HG02852 (cell line): ENCODE results near the gene OGFR.

ENCODE experiments used
- ATAC-seq: cut with Tn5 transposase; IDR thresholded peaks from one replicate; pipeline ENCODE4 v1.9.1; 2021; ENCODE audit warnings: mild to moderate bottlenecking, moderate library complexity; ENCODE audit not compliant: unreplicated experiment

Gene OGFR

DNA sequence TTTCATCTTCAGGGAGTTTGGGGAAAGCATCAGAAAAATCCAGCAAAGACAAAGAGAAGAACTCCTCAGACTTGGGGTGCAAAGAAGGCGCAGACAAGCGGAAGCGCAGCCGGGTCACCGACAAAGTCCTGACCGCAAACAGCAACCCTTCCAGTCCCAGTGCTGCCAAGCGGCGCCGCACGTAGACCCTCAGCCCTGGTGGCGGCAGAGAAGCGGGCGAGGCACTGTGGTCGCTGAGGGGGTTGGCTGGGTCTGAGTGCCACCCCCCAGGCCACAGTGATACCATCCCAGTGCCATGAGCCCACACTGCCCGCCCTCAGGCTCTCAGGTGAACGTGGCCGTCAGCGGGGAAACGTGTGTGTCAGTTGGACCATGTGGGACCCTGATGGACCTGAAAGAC, 5.2 kb upstream of the OGFR start:
- no peak for ATAC-seq

DNA sequence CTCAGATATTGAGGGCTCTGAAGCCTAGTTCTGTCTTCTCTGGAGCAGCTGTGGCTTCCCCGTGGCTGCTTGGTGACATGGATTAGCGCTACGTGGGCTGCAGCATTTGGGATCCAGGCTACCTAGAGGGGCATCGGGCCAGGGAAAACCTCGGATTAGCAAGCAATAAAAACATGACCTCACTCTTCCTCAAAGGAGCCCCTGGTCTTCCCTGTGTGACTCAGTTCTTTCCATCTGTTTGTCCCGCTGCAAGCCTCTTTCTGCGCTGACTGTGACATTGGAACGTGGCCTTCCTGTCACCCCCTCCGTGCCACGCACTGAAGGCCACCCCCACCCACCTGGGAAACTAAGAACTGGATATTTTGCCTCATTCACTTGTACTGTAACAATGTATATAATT, 4.8 kb upstream of the OGFR start:
- no peak for ATAC-seq

DNA sequence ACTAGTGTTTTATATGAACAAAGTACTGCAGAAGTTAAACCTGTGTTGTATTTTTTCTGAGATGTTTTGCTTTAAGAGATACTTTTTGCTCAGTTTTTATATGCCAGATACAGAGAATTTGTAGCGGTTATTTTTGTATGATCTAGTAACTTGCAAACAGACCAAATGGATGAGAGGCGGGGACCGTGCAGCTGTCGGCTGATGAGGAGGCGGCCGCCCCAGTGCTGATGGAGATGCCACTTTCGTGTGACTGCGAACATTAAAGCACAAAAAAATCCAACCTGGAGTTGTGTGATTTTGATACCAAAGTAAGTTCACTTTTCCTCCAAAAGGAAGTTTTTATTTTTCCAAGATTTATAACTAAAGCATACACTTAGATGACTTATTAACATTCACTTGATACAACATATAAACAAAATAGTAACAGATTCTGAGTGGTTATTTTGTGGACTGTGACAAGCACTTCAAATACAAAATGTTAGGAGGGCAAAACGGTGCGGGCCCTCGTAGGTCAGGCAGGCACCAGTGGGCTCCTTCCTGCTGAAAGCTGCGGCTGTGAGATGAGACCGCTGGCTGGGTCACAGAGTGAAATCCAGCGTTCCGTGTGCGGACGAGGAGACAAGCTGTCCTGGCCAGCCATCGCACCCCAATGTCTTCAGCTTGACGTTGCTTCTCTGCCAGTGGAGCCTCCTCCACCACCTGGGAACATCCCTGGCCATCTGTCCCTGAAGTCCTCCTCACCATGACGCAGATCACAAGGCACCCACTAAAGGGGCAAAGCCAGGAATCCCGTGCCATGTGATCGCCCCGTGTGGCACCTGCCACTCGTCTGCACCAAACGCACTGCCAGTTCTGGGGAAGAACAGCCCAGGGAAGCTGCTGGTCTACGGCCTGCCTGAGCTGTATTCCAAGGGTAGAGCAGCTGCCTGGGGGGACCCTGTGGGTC, 4.0 kb upstream of the OGFR start:
- no peak for ATAC-seq

DNA sequence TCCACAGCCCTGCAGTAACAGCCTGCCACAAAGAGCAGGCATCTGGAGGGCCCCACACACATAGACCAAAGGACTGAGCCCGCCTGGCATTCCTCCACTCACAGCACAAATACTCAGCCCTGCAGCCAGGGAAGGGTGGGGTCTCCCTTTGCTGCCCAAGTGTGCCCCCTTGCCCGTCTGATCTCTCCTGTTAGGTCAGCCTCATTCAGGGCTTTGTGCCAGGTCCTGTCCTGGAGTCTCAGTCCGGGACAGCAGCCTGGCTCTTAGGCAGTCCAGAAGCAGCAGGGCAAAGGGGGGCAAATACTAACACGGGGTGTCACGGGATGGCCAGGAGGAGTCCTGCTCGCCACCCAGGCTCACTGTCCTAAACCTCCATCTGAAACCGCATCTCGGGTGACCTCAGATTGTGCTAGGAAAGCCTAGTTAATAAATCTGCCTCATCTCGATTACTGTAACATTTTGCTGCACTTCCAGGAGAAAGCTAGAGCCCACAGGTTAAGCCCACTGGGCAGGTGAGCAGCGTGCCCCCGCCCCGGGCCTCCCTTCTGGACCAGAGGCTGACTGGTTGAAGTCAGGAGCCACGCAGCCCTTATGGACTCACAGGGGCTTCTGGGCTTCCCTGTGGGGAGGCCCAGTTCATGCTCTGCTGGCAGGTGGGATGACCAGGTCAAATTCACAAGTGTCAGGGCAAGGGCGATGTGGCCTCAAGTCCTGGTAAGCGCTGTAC, 3.2 kb upstream of the OGFR start:
- no peak for ATAC-seq

DNA sequence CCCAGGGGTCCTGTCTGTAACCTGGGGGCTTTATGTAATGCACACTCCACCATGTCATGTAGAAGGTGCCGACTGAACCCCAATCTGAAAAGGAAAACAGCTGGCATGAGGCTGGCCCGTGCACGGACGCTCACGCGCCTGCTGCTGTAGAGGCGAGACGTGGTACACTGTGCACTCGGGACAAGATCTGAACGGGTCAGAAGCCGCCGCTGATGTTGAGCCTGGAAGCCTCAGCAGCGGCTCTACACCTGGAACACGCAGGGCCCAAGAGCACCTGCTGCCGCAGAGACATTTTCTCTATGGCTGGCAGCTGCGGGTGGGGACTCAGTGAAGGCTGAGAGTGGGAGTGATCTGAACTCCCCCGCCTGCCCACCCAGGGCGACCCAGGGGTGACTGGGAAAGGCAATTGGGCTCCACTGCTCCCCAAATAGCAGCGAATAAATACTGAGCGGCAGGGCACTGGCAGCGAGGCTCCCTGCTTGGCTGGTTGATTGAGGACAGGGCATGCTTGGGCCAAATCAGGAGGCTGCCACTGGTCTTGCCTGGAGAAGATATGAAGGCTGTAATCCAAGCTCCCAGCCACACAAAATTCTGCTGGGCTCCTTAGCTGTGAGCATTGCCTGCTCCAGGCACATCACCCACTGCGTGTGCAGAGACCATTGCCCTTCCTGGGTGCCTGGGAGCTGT, 2.5 kb upstream of the OGFR start:
- ATAC-seq: no peak

DNA sequence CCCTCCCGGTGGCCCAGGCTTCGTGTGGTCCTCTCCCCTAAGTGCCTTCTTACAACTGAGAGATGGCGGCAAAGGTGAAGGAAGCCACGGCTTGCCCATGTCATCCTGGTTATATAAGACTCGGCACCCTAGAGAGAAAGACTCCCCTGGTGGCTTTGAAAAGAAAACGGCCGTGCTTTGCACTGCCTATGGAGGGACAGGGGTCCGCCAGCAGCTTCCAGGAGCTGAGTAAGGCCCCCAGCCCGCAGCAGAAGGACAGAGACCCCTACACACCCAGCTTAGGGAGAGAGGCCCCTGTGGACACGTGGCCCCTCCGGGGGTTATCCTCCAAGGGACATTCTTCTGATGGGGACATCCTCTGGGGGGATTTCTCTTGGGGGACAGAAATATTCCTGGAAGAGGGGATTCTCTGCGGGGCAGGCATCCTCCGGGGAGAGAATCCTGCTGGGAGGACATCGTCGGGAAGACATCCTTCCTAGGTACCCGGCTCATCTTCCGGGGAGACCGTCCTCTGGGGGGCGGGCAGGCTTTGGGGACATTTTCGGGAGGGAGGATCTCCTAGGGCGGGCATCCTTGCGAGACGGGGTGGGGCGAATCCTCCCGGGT, 511 bp upstream of the OGFR start:
- ATAC-seq: no peak

DNA sequence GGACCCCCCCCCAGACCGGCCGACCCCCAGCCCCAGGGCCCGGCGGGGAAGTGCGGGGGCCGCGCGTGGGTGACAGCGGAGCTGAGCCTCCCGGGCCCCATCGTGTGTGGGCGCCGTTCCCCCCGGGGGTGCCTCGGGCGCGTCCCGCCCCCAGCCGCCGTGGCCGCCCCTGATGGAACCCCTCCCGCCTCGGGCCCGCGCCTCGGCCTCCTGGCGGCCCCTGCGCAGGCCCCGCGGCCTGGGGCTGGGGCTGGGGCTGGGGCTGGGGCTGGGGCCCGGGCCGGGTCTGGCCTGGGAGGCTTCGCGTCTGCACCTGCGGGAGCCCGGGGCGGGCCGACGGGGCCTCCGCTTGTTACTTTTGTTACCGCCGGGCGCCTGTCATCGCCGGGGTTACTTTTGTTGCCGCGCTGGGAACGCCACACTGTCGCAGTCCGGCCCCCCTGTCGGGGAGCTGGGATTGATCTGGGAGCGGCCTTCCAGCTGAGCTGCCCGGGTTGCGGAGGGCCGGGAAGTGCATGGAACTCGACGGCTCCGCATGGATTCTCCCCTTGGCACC, 598 bp downstream of the OGFR start:
- ATAC-seq: no peak

DNA sequence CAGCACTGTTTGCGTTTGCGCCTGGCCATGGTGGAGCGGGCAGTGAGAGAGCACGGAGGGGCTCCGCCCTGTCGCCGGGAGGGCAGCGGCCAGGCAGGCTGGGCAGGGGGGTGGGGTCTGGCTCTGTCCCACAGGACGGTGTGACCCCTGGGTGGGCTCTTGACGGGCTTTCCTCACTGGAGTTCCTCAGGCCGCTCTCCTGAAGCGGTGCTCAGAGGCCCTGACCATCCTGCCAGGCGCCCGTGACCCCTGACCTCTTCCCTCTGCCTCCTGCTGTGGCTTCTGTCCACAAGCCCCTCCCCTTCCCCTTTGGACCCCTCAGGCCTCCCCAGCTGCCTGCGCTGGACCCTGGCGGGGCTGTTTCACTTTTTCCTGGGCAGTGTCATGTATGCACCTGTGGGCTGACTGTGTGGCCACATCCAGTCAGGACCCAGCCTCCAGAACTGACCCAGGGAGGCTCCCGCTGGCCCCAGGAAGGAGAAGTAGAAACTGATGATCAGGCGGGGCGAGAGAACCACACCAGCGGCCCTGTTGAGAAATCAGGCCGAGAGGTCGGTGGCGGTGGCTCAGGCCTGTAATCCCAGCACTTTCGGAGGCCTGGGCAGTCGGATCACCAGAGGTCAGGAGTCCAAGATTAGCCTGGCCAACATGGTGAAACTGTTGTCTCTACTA, 1.2 kb downstream of the OGFR start:
- no peak for ATAC-seq

DNA sequence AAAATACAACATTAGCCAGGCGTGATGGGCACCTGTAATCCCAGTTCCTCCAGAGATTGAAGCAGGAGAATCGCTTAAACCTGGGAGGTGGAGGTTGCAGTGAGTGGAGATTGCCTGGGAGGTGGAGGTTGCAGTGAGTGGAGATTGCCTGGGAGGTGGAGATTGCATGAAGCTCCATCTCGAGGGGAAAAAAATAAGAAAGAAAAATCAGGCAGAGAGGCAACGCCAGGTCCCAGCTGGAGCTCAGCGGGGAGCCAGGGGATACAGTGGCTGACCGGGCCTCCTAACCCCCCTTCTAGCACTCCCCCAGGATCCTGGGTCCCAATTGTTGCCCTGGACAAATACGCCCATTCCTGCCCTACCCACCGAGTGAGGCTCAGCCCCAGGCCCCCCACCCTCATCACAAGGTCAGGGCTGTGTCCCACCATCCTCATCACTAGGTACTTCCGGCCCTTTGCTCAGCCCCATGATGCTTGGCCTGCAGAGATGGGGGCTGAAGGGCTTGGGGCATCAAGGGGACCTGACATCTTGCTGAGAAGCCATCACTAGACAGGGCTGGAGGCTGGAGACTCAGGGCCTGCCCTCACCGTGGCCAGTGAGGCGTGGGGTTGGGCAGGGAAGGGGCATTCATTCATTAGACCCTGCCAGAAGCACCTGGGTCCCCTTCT, 1.9 kb downstream of the OGFR start:
- ATAC-seq: no peak

DNA sequence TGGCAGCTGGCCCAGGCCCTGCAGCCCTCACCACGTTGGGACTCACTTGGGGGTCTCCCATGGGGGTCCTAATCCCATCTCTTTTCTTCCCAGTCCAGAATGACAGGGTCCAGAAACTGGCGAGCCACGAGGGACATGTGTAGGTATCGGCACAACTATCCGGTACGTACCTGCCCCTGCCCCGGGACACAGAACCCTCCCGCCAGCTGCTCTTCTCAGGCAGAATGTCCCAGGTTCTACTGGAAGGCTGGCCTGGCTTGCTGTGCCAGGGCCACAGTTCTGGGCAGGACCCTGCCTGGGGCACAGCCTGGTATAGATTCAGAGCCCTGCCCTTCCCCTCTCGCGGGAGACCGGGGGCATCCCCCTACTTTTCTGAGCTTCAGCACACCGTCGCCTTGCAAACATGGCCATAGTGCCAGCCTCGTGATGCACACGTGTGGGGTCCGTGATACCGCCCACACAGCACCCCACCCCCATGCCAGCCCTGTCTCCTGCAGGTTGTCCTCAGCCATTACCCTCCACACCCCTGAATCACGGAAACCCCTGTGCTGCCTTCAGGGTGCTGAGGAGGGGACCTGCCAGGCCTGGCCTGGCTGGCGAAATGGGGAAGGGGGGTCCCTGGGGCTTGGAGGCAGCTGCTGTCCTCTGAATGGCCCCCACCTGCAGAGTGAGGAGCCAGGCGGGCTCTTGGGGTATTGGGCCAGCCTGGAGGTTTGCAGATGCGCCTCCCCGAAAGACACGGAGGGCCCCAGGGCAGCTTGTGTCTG, 3.0 kb downstream of the OGFR start:
- ATAC-seq: no peak

DNA sequence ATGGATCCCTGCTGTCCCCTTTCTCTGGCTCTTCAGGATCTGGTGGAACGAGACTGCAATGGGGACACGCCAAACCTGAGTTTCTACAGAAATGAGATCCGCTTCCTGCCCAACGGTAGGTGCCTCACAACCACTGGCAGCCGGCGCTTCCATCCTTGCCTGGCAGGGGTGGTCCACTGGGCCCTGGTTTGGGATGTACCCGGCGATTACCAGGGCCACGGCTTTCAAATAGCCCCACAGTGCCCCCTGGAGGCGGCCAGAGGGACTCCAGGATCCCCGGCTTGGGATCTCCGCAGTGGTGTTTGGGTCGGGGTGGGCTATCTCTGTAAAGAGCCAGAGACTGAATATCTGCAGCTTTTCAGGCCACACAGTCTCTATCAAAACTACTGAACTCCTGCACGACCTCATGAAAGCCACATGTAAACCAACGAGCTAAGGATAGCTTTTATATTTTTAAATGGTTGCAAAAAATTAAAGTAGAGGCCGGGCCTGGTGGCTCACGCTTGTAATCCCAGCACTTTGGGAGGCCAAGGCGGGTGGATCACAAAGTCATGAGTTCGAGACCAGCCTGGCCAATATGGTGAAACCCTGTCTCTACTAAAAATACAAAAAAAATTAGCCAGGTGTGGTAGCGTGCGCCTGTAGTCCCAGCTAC, 3.7 kb downstream of the OGFR start:
- no peak for ATAC-seq

DNA sequence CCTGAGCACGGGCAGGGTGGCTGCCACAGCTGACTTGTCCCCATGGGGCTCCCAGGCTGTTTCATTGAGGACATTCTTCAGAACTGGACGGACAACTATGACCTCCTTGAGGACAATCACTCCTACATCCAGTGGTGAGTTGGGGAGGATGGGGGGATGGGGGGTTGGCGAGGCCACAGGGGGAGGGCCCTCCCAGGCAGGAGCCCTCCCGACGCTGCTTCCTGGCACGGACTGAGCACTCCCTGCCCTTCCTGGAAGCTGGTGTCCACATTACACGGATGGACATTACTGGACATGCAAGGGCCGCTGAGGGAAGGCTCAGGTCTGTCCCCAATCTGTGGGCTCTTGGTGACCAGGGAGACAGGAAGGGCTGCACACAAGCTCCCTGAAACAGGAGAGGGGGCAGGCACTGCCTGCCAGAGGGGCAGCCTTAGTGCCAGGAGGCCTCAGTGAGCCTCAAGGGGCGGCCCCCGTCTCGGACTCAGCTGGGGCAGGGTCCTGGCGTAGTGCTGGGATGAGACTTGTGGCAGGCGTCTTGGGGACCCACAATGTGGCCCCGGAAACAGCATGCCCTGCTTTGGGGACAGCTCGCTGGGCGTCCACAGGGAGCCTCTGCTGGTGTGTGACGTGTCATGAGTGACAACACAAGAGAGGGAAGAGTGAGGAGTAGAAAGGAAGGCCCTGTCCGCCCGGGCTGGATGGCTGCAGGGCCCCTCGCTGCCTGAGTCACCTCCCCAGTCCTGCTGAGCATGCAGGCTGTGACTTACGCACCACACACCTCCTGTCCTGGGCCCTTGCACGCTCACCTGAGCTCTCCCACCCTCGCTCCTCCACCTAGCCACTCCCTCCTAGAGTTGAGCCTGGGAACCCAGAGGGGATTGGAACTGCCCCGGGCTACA, 5.1 kb downstream of the OGFR start:
- ATAC-seq: no peak

DNA sequence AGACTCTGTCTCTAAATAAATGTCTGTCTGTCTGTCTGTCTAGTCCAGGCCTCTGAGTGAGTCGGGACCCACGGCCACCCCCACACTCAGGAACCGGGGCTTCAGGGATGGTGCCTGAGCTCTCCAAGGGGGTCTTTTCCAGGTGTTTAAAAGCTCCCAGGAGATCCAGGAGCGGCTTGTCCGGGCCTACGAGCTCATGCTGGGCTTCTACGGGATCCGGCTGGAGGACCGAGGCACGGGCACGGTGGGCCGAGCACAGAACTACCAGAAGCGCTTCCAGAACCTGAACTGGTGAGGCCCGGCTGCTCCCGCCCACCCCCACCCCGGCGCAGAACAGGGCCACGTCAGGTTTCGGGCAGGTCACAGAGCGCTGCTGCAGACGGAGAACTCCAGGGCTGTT, 6.7 kb downstream of the OGFR start:
- ATAC-seq: no peak

DNA sequence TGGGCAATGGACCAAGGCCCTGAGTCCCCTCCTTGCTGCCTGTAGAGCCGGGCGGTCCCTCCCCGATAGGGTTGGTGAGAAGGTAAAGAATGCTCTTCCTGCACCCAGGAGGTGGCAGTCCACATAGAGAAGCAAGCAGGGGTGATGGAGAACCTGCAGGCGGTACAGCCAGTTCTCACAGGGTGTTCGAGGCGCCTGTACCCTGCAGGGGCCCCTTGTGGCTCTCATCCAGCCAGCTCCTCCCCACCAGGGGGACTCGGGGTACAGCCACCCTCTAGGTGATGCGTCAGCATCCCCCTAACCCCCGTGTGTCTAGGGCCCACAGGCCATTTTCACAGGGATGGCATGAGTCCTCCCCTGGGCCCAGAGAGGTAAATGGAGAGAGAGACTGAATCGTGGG, 7.1 kb downstream of the OGFR start:
- ATAC-seq: no peak

DNA sequence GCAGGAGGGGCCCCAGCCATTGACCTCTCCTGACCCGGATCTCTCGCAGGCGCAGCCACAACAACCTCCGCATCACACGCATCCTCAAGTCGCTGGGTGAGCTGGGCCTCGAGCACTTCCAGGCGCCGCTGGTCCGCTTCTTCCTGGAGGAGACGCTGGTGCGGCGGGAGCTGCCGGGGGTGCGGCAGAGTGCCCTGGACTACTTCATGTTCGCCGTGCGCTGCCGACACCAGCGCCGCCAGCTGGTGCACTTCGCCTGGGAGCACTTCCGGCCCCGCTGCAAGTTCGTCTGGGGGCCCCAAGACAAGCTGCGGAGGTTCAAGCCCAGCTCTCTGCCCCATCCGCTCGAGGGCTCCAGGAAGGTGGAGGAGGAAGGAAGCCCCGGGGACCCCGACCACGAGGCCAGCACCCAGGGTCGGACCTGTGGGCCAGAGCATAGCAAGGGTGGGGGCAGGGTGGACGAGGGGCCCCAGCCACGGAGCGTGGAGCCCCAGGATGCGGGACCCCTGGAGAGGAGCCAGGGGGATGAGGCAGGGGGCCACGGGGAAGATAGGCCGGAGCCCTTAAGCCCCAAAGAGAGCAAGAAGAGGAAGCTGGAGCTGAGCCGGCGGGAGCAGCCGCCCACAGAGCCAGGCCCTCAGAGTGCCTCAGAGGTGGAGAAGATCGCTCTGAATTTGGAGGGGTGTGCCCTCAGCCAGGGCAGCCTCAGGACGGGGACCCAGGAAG, 7.7 kb downstream of the OGFR start:
- ATAC-seq: no peak

DNA sequence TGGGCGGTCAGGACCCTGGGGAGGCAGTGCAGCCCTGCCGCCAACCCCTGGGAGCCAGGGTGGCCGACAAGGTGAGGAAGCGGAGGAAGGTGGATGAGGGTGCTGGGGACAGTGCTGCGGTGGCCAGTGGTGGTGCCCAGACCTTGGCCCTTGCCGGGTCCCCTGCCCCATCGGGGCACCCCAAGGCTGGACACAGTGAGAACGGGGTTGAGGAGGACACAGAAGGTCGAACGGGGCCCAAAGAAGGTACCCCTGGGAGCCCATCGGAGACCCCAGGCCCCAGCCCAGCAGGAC, 8.2 kb downstream of the OGFR start:
- ATAC-seq: no peak

DNA sequence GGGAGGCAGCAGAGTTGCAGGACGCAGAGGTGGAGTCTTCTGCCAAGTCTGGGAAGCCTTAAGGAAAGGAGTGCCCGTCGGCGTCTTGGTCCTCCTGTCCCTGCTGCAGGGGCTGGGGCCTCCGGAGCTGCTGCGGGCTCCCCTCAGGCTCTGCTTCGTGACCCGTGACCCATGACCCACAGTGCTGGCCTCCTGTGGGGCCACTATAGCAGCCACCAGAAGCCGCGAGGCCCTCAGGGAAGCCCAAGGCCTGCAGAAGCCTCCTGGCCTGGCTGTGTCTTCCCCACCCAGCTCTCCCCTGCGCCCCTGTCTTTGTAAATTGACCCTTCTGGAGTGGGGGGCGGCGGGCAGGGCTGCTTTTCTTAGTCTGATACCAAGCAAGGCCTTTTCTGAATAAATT, 9.0 kb downstream of the OGFR start:
- no peak for ATAC-seq
